NCI-H526 treated with DMSO at 0.1 percent for 48 hours (cell line): ENCODE results near the gene VDAC2.
"Not testable (repeated sequence)": the region's sequence is repeated elsewhere in the genome, so short reads cannot be mapped to it uniquely, and the experiment has no call there.

Experiments used
- DNase-seq: peaks from one replicate; lab custom pipeline; 2025; lab: John Stamatoyannopoulos, UW

The VDAC2 gene

DNA sequence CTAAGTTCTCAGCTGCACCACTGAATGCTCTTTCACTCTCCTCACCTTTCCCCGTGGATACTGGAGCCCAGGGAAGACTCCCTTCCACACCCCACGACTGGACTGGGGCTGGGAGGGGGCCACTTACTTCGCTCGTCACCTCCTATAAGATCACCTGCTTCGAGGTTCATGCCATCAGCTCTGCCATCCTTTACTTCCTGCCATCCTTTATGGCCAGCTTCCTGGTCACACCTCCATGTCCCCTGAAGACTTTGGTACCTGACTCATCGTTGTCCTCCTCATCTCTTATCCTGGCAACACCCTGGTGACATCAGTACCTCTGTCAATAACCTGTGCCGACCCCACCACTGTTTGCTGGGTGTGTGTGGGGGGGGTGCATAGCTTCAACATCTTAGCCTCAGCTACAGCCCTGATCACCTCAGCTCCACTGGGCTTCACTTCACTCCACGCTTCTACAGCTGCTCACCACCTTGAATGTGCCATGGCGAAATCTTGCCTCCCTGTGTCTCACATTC lies 8.7 kb upstream of the VDAC2 start:
- no peak for DNase-seq

DNA sequence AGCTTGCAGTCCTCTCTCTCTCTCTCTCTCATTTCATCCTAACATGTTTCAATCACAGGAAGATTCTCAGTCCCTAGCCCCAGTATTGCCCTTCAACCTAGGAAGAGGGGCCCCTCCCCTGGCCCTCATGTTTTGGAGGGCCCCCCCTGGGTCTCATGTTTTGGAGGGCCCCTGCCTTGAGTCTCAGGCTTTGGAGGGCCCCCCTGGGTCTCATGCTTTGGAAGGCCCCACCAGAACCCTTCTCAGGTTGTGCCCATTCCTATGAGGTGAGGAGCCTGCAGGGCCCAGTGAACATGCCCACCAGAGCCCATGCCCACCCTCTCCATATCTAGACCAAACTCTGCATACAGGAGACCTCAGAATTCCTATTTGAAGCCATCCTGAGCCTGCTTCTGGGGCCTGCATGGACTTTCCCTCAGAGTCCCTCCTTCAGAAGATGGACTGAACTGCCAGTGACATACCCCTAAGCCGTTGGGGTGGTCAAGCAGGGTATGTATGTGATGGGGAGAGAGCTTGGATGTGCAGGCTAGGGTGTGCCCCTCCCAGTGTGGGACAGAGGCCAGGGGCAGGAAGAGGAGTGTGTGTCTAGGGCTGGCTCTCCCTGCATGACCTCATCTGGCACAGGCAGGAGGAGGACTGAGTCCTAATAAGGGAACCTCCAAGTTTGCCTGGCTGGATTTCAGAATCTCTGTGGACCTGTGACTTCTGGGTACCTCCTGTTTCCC lies 8.1 kb upstream of the VDAC2 start:
- no peak for DNase-seq

DNA sequence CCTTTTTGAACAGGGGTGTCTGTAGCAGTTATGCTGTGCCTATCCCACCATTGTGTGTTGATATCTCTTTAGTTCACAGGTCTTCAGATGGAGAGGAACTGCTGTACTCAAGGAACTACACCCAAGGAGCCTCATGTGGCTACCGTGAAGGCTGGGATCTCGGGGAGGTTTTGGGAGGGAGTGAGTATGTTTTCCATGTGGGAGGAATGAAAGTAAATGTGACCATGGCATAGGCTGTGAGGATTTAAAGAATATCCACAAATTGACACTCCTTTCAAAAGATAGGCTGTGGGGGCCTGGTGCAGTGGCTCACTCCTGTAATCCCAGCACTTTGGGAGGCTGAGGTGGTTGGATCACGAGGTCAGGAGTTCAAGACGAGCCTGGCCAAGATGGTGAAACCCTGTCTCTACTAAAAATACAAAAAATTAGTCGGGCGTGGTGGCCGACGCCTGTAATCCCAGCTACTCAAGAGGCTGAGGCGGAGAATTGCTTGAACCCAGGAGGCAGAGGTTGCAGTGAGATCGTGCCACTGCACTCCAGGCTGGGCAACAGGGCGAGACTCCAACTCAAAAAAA lies 7.5 kb upstream of the VDAC2 start:
- DNase-seq: not testable (repeated sequence)

DNA sequence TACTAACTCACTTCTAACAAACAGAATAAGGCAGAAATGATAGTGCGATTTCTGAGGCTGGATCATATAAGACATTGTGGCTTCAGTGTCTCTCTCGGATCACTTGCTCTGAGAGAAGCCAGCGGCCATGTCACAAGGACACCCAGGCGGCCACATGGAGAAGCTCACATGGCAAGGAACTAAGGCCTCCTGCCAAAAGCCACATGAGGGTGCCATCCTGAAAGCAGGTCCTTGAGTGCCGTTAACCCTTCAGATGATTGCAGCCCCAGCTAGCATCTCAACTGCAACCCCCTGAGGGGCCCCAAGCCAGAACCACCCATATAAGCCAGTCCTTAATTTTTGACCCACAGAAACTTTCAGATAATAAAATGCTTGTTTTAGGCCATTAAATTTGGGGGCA lies 6.9 kb upstream of the VDAC2 start:
- no peak for DNase-seq

DNA sequence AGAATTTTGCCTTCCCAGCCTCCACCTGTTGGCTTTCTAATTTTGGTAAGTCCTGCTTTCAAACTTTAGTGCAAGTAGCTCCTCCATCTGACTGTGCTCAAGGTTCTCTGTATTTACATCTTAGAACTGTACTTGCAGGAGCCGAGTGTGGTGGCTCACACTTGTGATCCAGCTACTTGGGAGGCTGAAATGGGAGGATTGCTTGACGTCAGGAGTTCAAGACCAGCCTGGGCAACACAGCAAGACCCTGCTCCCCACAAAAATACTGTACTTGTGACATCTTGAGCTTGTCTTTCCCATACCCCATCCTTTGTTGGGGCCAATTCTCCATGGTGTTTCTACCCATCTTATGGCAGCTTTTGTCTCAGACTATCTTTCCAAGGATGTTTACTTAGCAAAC lies 4.7 kb upstream of the VDAC2 start:
- DNase-seq: no peak

DNA sequence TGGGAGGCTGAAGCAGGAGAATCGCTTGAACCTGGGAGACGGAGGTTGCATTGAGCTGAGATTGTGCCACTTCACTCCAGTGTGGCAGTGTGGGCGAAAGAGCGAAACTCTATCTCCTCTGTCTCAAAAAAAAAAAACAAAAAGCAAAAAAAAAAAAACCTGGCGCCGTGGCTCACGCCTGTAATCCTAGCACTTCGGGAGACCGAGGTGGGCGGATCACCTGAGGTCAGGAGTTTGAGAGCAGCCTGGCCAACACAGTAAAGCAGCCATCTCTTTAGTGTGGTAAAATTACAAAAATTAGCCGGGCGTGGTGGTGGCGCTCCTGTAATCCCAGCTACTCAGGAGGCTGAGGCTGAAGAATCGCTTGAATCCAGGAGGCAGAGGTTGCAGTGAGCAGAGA lies 4.0 kb upstream of the VDAC2 start:
- not testable (repeated sequence) for DNase-seq

DNA sequence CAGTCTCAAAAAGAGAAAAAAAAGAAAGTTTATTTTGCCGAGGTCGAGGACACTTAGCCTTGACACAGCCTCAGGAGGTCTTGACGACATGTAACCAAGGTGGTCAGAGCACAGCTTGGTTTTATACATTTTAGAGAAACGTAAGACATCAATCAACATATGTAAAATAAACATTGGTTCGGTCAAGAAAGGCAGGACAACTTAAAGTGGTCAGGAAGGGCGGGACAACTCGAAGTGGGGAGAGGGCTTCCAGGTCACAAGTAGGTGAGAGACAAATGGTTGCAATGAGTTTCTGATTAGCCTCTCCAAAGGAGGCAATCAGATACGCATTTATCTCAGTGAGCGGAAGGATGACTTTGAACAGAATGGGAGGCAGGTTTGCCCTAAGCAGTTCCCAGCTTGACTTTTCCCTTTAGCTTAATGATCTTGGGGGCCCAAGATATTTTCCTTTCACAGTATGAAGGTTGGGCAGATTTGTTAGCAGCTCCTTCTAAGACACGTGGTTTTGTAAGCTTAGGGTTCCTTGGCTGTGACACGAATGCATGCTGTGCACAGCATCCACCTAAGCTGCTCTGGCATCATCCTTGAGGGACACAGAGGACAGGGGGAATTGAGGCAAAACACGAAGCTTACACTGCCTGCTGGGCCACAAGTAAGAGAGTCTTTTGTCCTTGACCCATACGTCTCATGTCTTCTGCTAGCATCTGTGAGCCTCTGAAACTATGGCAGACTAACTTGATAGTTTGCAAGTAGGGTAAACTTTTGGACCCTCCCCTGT lies 3.3 kb upstream of the VDAC2 start:
- no peak for DNase-seq

DNA sequence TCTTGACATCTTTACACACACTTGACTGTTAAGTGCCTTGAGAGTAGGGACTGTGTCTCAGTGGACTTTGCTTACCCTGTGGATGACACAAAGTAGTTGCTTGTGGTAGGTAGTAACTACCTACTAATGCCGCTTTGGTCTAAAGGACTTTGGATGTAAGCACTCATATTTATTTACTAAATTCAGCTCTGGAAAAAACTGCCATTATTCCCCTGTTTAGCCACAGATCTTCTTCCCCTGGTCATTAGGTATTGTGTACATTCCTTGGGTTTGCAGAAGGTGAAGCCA lies 2.8 kb upstream of the VDAC2 start:
- DNase-seq: no peak

DNA sequence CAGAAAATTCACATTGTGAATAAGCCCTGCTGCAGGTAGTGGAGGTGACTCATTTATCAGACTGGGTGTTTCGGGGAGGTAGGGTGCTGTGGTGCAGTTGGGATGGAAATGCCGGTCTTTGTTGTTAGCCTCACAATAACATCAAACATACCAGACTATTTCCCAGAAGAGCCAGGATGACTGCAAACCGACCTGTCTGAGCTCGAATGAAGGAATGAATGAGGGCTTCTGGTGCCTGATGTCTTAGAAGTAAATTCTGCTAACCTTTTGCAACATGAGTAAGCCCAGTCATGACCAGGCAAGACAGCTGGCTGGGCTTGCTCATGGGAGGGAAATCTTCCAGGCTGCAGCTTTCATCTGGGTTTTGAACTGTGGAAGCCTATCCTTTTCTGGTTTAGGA lies 2.4 kb upstream of the VDAC2 start:
- DNase-seq: no peak

DNA sequence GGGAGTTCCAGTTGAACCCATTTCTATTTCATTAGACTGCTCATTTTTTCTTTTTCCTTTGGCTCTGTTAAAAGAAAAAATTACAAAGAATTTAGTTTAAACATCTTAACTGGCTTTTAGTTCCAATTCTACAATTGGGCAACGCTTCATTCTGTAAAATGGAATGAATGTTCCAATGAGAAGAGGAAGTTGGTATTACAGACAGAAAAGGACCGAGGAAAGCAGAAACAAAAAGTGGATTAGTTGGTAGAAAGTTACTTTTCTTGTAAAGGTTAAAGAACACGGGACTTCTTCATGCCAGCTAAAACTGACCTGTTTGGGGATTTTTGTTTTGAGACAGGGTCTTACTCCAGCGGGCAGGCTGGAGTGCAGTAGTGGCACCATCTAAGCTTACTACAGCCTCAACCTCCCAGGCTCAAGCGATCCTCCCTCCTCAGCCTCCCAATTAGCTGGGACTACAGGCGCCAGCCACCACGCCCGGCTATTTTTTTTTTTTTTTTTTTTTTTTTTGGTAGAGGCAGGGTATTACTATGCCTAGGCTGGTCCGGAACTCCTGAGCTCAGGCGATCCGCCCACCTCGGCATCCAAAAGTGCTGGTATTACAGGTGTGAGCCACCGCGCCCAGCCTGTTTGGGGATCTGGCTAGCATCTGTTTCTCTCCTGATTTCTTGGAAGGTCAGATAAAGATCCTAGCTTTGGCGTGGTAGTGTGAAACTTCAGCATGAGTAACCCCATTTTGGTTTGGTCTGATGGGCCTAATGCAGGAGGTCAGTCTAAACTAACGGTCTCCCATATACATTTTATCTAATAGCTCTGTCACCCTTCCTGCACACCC lies 1.3 kb upstream of the VDAC2 start:
- DNase-seq: no peak

DNA sequence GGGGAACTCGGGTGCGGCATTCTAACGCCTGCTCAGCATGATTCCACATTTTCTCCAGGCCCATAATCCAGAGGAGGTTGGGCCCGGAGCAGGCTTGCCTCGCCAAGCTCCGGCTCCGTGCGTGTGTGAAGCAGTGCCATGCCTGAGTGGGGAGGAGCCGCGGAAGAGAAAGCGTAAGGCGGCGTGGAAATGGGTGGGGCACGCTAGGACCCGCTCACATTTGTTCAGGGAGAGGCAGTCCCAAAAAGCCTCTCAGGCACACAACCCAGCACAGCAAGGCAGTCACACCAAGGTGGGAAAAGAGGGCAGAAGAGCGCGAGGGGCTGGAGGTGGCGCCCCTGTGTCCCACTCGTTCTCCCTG lies 695 bp upstream of the VDAC2 start:
- DNase-seq: no peak

DNA sequence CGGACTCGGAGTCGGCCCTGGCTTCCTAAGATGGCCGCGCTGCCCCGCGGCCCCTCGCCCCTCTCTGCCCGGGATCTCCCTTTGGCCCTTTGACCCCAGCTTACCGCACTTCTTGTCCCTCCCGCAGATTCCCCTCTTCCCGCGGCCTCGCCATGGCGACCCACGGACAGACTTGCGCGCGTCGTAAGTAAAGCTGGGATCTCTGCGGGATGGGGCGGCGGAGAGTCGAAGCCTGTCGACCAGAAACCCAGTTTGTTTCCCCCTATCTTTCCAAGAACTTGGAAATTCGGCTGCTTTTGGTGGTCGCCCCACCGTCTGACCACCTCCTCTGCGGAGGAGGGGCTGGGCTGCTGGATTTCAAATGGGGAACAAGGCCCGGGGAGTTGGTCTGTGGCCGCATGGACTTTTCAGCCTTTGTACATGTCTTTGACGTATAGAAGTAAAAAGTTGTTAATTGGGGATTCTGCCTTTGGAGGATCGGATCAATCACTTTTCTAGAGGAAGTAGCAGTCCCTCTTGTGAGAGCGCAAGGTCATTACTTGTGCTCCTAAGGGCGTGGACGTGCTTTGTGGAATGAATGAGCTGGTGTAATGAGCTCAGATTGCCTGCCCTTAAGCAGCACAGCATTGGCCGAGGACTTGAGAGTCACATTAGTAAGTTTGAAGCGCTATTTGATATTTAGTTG lies 553 bp downstream of the VDAC2 start:
- DNase-seq: no peak

DNA sequence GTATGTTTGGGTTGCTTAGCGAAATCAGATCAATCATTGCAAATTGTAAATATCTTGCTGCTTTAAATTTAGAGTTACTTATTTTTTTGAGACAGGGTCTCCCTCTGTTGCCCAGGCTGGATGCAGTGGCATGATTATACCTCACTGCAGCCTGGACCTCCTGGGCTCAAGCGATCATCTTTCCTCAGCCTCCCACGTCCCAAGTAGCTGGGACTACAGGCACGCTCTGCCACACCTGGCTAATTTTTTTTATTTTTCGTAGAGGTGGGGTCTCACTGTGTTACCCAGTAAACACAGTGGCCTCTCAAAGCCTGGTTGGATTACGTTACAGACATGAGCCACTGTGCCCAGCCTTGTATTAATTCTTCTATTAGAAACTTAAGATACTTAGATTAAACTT lies 1.7 kb downstream of the VDAC2 start:
- no peak for DNase-seq

DNA sequence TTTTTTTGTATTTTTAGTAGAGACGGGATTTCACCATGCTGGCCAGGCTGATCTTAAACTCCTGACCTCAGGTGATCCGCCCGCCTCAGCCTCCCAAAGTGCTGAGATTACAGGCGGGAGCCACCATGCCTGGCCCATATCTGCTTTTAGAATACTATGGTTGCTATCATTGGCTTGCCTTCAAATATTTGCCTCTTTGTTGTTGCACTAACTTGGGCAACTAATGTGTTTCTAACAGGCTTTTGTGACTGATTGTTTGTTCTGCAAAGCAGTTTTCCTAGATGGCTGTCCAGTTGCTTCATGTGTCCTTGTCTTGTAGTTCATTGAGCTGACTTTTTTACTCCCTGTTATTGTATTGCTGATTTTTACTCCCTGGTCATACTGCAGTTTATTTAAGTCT lies 9.7 kb downstream of the VDAC2 start:
- DNase-seq: no peak

DNA sequence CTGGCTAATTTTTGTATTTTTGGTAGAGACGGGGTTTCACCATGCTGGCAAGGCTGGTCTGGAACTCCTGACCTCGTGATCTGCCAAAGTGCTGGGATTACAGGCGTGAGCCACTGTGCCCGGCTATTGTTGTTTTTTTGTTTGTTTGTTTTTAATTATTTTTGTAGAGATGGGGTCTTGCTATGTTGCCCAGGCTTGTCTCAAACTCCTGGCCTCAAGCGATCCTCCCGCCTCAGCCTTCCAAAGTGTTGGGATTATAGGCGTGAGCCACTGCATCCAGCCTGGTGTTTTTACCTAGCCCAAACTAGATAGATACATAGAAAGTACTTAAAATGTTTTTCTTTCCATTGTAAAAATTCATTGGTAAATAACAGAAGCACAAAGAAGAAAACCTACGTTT lies 10.9 kb downstream of the VDAC2 start:
- DNase-seq: not testable (repeated sequence)

DNA sequence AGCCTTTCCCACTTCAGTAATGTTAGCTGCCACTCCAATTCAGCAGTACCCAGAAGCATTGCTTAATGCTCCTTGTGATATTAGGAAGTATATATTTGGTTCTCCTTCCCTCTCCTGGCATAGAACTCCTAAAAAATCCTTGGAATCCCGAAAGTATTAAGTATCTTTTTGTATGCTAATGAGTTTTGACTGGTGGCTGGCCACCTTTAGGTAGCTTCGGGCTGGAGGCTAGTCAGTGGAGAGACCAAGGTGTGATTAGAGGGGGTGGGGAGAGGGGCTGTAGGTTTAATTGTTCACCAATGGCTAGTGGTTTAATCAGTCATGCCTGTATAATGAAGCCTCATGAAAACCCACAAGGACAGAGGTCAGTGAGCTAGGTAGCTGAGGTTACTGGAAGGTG lies 12.9 kb downstream of the VDAC2 start:
- DNase-seq: no peak

DNA sequence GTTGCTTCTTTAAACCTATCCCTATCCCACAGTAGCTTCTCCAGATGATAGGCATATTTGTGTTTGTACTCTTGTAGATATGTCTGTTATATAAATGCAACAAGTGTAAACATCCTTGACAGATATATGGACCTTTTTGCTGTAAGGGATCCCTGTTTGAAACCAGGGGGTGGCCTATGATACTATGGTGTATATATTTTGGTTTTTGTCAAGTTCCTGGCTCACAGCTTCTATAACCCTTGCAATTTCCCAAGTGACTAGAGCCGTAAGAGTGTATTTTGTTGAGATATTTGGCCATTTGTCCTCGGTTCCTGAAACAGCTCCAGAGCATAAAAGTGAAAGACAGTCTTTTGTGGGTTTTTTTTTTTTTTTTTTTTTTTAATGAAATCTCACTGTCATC lies 15.5 kb downstream of the VDAC2 start:
- no peak for DNase-seq

DNA sequence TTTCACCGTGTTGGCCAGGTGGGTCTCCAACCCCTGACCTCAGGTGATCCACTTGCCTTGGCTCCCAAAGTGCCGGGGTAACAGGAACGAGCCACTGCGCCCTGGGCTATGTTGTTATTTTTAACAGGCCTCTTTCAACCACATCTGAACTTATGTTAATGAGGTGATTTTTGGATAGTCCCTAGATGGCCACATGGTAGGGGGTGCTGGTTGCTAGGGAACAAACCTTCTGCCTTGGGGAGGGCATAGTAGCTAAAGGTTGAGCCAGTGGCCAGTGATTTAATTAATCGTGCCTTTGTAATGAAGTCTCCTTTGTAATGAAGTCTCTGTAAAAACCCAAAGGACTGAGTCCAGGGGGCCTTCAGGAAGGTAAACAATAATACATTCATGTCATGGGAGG lies 16.1 kb downstream of the VDAC2 start:
- DNase-seq: no peak

DNA sequence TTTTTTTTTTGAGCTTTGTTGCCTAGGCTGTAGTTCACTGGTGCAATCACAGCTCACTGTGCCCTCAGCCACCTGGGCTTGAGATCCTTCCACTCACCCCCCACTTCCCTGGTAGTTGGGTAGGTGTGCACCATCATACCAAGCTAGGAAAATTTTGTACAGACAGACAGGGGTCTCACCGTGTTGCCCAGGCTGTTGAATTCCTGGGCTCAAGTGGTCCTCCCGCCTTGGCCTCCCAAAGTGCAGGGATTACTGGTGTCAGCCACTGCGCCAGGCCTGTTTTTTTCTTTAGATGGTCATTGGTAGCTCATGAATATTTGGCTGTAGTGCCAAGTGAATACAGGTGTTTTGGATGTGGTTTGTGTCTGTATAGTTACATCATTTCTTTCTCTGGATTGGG lies 17.7 kb downstream of the VDAC2 start:
- DNase-seq: no peak

DNA sequence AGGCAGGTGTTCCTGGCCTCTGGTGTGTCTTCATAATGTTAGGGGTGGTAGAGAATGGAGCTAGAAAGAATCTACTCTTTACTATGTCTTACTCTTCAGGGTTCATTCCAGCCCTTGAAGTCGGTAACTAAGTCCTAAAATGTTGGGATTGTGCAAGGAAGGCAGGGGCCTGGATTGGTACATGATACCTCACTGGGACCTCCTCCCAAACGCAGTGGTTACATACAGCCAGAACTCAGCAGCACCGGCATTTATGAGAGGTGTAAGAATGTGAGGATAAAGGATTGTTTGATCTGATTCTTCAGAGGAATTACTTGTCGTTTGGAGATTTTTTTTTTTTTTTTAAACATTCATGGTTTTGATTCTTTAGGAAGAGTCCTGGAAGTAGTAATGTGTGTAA lies 18.2 kb downstream of the VDAC2 start:
- no peak for DNase-seq

DNA sequence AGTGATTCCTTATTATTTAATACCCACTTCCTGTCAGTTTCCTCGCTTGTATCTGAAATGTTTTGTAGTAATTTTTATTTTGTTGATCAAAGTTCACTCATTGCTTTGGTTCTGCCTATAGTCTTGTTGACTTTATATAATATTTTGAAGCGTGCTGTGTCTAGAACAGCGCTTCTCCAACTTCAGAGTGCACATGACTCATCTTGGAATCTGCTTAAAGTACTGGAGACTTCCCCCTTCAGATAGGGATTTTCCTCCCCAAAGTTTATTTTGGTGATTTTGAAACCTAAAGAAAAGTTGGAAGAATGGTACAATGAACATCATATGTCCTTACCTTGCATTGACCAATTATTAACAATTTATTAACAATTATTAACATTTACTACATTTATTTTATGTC lies 19.4 kb downstream of the VDAC2 start:
- DNase-seq: no peak

DNA sequence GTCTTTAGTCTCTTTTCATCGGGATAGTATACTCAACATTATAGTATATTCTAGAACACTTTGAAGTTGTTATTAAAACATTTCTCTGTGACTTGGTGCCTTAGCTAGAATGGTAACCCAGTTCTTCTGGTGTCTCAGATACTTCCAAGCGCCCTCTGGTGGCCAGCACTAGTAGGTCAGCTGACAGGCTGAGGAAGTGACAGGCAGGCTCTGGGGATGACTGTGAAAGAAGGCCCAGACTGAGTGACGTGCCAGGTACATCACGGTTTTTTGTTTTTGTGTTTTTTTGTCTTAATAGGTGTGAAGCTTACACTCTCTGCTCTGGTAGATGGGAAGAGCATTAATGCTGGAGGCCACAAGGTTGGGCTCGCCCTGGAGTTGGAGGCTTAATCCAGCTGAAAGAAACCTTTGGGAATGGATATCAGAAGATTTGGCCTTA lies 20.0 kb downstream of the VDAC2 start:
- peak; percentile 24 for DNase-seq
